HG02938 (cell line): Measurements from ENCODE around the gene SMIM1.
"Not testable (repeated sequence)": the region's sequence is repeated elsewhere in the genome, so short reads cannot be mapped to it uniquely, and the experiment has no call there.

Source experiments
- ATAC-seq: cut with Tn5 transposase; IDR thresholded peaks from one replicate; pipeline ENCODE4 v1.9.1; 2021; ENCODE audit warnings: mild to moderate bottlenecking, moderate library complexity; ENCODE audit not compliant: unreplicated experiment

The SMIM1 gene, protein sequence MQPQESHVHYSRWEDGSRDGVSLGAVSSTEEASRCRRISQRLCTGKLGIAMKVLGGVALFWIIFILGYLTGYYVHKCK

DNA sequence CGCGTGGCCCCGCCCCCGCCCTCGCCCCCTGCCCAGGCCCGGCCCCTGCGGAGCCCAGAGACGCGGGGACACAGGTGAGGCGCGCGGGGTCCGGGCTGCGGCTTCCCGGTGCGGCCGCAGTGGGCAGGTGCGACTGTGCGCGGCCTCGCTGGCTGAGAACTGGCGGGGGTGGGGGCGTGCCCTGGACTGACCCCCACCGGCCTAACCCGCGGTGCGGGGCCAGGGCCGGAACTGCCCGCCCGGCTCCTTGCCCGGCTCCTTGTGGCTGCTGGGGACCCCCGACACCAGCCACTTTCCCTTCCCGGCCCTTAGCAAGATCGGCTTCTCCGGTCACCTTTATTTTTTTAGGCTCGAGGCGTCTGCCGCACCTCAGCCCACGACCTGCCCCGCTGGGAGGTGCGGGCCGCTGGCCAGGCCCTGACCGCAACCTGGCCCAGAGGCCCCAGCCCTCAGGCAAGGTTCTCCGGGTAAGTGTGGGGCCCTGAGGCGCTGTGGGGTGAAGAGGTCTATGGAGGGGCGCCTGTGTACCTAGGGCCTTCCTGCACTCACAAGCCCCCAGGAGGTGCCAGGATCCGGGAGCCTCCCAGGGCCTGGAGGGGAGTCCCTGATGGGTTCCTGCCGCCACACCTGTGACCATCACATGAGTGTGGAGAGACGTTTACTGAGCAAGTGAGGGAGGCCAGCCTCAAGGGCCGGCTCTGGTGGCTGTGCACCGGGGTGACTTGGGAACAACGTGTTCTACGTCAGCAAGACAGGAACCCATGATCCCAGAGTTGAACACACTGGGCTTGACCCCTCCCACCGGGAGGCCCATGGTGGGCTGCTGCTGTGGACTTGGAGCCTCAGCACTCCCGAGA is at the start of gene SMIM1:
SMIM1 (plus strand) TSS at position 35 of the 857 bp plus-strand sequence. CDS start 2,625 bp downstream, outside the sequence.
- no peak for ATAC-seq

DNA sequence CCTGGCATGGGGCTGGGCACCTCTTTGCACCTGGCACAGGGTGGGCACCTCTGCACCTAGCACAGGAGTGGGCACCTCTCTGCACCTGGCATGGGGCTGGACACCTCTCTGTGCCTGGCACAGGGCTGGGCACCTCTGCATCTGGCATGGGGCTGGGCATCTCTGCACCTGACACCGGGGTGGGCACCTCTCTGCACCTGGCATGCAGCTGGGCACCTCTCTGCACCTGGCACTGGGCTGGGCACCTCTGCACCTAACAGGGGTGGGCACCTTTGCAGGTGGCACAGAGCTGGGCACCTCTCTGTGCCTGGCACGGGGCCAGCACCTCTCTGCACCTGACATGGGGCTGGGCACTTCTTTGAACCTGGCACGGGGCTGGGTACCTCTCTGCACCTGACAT is 49.7 kb upstream of the SMIM1 start:
- ATAC-seq, result no peak

DNA sequence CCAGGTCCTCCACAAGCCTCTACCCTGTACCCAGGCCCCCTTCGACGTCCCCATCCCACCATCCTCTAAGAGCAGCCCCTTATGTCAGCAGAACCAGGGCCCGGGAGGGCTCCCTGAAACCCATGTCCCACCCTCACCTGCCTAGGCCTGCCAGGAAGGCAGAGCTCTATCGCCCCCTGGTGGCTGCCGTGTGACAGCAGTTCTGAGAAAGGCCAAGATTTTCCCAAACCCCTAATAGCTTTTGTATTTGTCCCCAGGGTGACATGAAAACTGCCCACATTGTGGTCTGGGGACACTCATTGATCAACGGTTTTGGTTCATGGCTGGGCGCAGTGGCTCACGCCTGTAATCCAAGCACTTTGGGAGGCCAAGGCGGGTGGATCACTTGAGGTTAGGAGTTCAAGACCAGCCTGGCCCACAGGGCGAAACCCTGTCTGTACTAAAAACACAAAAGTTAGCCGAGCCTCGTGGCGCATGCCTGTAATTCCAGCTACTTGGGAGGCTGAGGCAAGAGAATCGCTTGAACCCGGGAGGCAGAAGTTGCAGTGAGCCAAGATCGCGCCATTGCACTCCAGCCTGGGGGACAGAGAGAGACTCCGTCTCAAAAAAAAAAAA is 48.0 kb upstream of the SMIM1 start:
- ATAC-seq, result not testable (repeated sequence)

DNA sequence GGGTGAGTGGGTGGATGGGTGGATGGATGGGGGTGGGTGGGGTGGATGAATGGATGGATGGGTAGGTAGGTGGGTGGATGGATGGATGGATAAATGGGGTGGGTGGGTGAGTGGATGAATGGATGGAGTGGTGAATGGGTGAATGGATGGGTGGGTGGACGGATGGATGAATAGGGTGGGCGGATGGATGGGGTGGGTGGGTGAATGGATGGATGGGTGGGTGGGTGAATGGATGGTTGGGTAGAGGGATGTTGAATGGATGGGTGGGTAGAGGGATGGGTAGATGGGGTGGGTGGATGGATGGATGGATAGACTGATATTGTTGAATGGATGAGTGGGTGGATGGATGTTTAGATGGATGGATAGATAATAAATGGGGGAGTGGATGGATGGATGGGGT is 47.2 kb upstream of the SMIM1 start:
- no peak for ATAC-seq

DNA sequence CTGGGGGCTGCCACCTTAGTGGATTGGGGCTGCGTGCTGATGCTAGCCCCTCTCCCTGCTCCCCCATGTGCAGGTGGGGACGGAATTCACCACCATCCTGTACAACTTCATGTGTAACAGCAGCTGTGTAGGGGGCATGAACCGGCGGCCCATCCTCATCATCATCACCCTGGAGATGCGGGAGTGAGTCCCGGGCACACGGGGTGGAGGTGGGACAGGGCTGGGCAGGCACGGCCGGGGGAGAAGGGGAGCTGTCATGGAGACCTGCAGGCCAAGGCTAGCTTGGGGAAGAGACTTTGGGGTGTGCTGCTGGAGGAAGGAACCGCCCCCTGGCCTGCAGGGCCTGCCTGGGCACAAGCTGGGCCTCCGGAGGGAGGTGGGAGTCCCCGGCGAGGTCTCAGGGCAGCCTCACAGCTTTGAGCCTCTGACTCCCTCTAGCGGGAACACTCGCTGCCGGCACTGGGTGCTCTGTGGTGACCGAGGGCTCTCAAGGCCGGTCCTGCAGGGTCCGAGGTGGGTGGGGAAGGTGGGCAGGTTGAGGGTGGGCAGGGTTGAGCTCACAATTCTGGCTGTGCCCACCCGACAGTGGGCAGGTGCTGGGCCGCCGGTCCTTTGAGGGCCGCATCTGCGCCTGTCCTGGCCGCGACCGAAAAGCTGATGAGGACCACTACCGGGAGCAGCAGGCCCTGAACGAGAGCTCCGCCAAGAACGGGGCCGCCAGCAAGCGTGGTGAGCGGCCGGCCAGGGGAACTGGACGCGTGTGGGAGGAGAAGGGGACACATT is 45.3 kb upstream of the SMIM1 start:
- no peak for ATAC-seq

DNA sequence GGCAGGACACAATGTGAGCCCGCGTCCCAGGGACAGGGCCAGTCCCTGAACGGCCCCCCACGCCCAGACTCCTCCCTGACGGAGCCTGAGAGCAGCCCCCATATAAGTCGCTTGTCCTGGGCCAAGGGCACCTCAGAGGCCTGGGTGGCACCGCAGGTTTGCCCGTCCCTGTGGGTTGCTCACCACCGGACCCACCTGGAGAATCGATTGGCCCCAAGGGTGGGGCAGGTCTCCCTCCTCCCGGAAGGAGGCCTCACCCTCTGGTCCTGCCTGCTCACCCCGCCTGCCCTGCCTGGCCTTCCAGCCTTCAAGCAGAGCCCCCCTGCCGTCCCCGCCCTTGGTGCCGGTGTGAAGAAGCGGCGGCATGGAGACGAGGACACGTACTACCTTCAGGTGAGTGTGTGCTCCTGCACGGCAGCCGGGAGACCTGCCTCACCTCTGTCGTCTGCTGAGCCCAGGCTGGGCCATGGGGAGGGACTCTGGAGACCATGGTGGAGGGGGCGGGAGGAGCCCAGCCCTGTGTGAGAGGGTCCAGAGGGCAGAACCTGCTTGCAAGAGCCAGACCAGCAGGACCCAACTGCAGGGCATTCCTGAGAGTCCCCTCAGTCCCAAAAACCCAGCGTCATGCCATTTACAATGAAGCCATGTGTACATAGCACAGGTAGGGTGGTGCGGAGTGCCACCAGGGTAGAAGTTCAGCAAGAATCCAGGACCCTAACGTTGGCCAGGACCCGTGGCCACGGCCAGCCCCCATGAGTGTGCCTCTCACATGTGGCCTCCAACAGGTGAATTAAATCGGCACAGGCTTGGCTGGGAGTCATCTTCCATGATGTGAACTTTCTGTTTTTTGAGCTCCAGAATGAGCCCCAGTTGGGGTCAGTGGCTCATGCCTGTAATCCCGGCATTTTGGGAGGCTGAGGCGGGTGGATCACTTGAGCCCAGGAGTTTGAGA is 44.4 kb upstream of the SMIM1 start:
- no peak for ATAC-seq

DNA sequence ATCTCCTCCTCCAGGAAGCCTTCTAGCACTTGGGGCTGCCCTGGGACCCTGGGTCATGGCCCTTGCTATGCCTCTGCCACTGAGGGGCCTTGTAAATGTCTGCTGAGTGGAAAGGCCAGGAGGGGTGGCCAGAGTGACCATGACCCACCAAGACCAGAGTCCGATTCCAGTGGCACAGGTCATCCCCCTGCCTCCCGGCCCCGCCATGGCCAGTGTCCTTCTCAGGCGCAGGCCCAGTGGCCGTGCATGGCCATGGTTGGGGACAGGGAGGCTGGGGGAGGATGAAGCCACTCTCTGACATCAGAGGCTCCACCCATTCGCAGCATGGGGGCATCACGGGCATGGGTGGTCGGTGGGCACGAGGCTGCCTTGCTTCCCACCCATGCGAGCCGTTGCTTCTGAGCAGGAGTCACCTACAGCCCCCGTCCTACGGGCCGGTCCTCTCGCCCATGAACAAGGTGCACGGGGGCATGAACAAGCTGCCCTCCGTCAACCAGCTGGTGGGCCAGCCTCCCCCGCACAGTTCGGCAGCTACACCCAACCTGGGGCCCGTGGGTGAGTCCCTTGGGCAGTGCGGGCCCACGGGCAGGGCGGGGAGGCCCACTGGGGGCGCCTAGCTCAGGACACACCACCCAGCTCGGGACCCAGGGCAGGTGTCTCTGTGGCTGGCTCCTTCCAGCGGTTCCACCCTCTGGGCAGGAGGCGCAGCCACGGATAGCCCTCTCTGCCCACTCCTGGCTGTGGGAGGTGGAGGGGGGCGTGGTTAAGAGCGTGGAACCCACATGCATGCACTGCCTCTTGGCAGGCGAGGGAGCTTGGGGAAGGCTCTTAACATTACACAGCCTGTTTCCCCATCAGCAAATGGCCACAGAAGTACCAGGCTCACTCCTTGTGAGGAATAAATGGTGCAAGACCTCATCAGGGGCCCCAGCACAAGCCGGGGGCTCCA is 42.7 kb upstream of the SMIM1 start:
- ATAC-seq, result no peak

DNA sequence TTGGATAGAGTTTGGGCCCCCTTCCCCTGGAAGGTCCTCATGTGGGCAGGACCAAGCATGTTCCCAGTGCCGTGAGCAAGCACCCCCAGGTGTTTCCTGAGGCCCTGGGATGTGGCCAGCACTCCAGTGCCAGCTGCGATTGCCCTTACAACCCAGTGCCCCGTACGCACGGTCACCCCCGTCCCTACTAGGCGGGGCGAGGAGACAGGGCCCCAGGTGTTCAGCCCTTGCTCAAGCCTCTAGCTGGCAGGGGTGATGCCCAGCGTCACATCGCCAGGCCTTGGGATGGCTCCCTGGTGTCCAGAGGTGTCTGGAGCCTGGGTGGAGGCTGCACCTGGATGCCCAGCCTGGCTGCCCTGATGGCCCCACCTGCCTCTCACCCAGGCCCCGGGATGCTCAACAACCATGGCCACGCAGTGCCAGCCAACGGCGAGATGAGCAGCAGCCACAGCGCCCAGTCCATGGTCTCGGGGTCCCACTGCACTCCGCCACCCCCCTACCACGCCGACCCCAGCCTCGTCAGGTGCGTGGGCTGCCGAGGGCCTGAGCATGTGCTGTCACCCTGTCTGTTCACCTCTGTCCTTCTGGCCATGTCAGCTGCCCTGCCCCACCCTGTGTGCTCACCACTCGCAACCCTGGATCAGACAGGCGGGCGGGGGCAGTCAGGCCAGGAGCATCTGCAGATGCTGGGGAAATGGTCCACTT is 41.9 kb upstream of the SMIM1 start:
- no peak for ATAC-seq

DNA sequence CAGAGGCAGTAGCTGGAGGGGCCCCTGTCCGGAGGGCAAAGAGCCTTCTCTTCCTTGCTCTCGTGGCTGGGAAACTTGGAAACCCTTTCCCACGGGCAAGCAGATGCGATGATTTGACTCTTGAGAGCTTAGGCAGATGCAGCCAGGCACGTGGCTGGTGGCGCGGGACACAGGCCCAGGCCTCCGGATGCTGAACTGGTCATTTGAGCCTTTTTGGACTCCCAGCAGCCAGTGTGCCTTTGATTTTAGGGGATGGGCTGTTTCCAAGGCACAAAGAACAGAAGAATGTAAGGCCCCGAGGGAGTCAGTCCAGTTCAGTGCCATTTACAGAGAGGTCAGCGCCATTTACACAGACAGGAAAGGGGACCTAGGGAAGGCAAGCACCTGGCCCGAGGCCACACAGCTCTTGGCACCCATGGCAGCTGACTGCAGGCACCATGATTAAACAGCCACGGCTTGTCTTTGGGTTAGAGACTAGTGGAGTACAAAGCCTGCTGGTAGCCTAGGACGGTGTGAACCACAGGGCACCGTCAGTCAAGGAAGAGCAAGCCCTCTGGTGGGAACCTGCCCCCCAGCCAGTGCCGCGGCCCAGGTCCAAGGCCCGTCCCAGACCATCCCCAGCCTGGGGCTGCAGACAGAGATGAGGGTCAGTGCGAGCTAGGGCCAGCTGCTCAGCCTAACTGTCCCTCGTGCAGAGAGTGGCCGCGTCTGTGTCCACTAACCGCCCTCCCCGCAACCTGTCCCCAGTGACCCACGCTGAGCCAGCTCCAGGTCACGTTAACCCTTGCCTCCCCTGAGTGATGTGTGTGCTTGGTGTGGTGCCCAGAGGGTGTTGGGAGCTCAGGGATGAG is 40.7 kb upstream of the SMIM1 start:
- no peak for ATAC-seq

DNA sequence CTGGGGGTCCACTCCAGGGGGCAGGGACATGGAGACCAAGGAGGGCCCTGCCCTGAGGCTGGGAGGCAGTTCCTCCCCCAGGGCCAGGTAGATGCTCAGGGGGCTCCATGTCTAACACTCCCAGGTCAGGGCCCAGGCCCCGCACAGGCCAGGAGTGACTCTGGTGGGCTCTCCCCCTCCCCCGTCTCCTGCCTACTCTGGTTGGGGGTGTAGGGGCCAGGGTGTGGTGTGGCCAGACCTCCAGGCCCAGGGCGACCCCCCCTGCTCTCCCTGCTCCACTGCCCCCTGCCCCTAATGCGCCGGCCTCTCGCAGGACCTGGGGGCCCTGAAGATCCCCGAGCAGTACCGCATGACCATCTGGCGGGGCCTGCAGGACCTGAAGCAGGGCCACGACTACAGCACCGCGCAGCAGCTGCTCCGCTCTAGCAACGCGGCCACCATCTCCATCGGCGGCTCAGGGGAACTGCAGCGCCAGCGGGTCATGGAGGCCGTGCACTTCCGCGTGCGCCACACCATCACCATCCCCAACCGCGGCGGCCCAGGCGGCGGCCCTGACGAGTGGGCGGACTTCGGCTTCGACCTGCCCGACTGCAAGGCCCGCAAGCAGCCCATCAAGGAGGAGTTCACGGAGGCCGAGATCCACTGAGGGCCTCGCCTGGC is 40.0 kb upstream of the SMIM1 start:
- ATAC-seq, result no peak

DNA sequence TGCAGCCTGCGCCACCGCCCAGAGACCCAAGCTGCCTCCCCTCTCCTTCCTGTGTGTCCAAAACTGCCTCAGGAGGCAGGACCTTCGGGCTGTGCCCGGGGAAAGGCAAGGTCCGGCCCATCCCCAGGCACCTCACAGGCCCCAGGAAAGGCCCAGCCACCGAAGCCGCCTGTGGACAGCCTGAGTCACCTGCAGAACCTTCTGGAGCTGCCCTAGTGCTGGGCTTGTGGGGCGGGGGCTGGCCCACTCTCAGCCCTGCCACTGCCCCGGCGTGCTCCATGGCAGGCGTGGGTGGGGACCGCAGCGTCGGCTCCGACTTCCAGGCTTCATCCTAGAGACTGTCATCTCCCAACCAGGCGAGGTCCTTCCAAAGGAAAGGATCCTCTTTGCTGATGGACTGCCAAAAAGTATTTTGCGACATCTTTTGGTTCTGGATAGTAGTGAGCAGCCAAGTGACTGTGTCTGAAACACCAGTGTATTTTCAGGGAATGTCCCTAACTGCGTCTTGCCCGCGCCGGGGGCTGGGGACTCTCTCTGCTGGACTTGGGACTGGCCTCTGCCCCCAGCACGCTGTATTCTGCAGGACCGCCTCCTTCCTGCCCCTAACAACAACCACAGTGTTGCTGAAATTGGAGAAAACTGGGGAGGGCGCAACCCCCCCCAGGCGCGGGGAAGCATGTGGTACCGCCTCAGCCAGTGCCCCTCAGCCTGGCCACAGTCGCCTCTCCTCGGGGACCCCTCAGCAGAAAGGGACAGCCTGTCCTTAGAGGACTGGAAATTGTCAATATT is 39.3 kb upstream of the SMIM1 start:
- ATAC-seq, result no peak

DNA sequence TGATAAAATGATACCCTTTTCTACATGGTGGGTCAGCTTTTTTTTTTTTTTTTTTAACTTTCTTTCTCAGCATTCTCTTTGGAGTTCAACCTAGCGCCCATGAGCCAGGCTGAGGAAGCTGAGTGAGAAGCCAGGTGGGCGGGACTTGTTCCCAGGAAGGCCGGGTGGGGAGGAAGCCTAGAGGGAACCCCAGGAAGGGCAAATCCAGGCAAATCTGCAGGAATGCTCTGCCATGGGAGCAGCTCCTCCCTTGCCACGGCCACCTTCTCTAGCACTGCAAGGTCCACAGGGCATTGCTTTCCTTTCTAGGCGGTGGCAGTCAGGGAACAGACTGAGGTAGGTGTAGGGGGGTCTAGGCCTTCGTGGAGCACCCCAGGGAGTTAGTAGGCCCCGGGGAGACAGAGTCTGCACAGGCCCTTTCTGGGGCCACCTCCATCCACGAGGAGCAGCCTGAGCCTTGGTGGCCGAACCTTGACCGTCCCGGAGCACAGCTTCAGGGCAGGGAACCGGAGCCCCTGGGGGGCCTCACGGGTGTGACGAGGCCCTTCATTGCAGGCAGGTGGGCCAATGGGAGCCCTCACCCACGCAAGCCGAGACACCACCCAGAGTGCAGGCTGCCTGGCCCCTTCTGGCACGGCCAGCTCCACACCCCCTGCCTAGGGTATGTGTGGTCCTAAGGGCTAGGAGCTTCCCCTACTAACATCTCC is 38.5 kb upstream of the SMIM1 start:
- no peak for ATAC-seq

DNA sequence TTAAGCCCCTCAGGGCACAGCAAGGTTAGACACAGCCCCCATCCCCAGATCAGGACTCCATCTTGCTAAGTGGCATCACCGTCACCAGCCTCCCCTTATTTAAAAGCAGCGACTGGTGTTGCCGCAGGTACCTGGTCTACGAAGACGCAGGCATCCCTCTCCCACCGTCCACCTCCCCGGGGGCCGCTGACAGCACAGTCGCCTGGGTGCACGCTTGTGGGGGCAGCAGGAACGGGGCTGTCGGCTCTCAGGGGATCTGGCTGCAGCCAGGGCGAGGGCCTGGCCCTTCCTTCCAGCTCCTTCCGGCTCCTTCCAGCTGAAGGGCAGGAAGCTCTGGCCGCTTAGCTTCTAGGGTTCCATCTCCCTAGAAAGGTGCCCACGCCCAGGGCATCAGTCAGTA is 37.9 kb upstream of the SMIM1 start:
- ATAC-seq, result no peak

DNA sequence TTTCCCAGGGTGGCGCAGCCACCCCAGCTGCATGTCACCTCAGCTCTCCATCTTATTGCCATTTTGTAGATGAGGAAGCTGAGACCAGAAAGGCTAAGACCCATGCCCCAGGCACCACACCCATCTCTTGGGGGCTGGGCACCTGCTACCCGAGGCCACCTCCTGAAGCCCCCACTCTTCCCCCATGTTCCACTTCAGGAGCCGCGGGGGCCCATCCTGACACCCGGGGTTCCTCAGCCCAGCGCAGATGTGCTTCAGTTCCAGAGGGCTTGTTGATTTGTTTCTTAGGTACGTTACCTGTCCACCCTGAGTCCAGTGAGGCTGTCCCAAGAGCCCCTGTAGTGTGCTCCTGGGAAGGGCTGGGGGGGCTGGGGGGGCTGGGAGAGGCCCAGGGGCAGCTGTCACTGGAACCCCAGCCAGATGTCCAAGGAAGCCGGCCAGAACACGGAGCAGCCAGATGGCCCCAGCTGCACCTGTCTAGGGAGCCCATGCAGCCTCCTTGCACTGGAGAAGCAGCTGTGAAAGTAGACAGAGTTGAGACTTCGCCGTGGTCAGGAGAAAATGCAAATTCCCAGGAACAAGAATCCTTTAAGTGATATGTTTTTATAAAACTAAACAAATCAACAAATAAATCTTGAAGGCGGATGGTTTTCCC is 37.4 kb upstream of the SMIM1 start:
- ATAC-seq, result no peak

DNA sequence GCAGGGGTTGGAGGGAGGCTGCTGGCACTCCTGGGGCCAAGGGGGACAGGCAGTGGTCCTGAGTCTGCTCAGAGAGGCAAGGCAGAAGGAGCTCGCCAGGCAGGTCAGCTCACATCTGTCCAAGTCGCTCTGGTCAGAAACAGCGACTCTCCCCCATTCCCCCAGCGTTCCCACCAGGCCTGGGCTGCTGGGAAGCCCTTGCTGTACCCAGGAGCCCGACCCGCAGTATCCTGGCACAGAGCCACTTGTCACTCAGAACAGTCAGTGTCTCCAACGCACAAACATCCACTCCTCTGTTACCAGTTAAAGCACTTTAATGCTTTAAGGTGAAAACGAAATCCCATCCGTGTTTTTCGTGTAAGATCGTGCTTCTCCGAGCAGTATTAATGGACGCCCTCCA is 36.9 kb upstream of the SMIM1 start:
- ATAC-seq, result no peak
